ENCODE results near the gene CPT1C.
A peak's percentile ranks its signal among the peaks of the same experiment; 100 is the strongest.
"Not testable (repeated sequence)": the region's sequence is repeated elsewhere in the genome, so short reads cannot be mapped to it uniquely, and the experiment has no call there.

Gene CPT1C

DNA sequence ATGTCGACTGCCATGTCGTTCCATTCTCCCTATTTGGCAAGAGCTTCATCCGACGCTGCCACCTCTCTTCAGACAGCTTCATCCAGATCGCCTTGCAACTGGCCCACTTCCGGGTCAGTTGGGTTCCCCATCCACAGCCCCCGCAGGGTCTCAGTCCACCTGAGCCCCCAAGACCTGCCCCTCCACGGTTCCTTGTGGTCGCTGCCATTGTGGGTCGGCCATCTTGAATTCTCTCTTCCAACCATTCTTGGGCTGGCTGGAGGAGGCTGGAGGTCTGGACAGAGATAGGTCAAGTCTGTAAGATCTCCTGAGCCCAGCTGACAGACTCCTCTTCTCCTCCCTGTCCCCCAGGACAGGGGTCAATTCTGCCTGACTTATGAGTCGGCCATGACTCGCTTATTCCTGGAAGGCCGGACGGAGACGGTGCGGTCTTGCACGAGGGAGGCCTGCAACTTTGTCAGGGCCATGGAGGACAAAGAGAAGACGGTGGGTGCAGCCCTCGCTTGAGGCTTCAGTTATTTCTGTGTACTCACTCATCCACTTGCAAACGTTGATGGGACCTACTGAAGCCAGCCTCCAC, 19.5 kb downstream of the CPT1C start:
- Mint-ChIP-seq H3K9me3 (no peaks in the 10 kb centered on the region), H3K4me3 (no peak overlapping the region)

DNA sequence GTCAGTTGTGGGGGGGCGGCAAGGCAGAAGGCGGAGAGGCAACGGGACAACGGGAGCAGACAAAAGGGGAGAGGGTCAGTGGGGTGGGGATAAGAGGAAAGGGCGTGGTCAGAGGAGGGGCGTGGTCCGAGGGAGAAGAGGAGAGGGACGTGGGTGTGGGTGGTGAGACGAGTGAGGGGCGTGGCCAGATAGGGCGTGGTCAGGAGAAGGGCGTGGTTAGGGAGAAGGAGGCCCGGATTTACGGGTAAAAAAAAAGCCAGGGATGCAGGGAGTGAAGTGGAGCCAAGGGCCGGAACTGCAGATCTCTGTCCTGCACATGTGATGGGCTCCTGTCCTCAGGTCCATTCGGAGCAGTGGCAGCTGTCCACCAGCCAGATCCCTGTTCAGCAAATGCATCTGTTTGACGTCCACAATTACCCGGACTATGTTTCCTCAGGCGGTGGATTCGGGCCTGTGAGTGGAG, 21.5 kb downstream of the CPT1C start:
- Mint-ChIP-seq H3K27ac (no peak overlapping the region), H3K9me3 (no peaks in the 10 kb centered on the region), H3K4me1 (peaks cover under 1% of the 10 kb centered on the region), H3K4me3 (no peak overlapping the region), H3K27me3 (ENCODE audit: low read depth, poor library complexity) (no peaks in the 10 kb centered on the region), H3K36me3 (ENCODE audit: low read depth) (peaks cover 64% of the 10 kb centered on the region)
- TF ChIP-seq, protein P1, sequence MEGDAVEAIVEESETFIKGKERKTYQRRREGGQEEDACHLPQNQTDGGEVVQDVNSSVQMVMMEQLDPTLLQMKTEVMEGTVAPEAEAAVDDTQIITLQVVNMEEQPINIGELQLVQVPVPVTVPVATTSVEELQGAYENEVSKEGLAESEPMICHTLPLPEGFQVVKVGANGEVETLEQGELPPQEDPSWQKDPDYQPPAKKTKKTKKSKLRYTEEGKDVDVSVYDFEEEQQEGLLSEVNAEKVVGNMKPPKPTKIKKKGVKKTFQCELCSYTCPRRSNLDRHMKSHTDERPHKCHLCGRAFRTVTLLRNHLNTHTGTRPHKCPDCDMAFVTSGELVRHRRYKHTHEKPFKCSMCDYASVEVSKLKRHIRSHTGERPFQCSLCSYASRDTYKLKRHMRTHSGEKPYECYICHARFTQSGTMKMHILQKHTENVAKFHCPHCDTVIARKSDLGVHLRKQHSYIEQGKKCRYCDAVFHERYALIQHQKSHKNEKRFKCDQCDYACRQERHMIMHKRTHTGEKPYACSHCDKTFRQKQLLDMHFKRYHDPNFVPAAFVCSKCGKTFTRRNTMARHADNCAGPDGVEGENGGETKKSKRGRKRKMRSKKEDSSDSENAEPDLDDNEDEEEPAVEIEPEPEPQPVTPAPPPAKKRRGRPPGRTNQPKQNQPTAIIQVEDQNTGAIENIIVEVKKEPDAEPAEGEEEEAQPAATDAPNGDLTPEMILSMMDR (IDR thresholded peaks at IDR 0.05): no peak
- peak; percentile 48 for DNase-seq

More for the DNA sequence above, 19.5 kb downstream of the CPT1C start:
- DNase-seq: no peak
- Mint-ChIP-seq H3K4me1 (peaks cover 7% of the 10 kb centered on the region), H3K27ac (no peak overlapping the region), H3K36me3 (ENCODE audit: low read depth) (peaks cover 73% of the 10 kb centered on the region), H3K27me3 (ENCODE audit: low read depth, poor library complexity) (no peaks in the 10 kb centered on the region)
- TF ChIP-seq, protein P1 (IDR thresholded peaks at IDR 0.05): no peak

DNA sequence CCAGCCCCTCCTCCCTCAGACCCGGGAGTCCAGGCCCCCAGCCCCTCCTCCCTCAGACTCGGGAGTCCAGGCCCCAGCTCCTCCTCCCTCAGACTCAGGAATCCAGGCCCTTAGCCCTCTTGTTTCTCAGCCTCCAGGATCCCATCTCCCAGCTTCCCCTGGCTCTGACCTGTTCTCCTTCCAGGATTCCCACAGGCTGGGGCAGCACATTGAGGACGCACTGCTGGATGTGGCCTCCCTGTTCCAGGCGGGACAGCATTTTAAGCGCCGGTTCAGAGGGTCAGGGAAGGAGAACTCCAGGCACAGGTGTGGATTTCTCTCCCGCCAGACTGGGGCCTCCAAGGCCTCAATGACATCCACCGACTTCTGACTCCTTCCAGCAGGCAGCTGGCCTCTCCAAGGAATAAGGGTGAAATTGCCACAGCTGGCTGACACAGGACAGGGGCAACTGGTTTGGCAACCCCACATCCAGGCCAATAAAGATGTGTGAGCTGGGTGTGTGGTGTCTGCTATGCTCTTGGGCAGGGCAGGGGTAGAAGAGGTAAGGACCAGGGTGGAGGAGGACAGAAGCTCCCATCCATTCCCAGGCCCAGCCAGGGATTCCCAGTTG, 22.4 kb downstream of the CPT1C start:
- Mint-ChIP-seq H3K4me3 (no peak overlapping the region), H3K27ac (no peak overlapping the region), H3K27me3 (ENCODE audit: low read depth, poor library complexity) (no peaks in the 10 kb centered on the region), H3K9me3 (no peaks in the 10 kb centered on the region), H3K36me3 (ENCODE audit: low read depth) (peaks cover 62% of the 10 kb centered on the region), H3K4me1 (peaks cover 5% of the 10 kb centered on the region)
- DNase-seq: no peak
- TF ChIP-seq, protein P1 (IDR thresholded peaks at IDR 0.05): no peak

DNA sequence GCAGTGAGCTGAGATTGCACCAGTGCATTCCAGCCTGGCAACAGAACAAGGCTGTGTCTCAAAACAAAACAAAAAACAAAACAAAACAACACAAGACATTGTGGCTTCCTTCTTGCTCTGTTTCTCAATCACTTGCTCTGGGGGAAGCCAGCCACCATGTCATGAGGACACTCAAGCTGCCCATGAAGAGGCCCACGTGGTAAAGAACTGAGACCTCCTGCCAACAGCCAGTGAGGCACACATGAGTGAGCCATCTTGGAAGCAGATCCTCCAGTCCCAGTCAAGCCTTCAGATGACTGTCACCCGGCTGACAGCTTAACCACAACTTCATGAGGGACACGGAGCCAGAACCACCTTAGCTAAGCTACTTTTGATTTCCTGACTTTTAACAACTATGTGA, 25.2 kb downstream of the CPT1C start:
- peaks cover 38% of the 10 kb centered on the region for H3K36me3 Mint-ChIP-seq (ENCODE audit: low read depth)
- H3K27me3 Mint-ChIP-seq (ENCODE audit: low read depth, poor library complexity): no peaks in the 10 kb centered on the region
- no peaks in the 10 kb centered on the region for H3K9me3 Mint-ChIP-seq
- H3K27ac Mint-ChIP-seq: no peak overlapping the region
- TF ChIP-seq, protein P1 (IDR thresholded peaks at IDR 0.05): no peak
- peaks cover 5% of the 10 kb centered on the region for H3K4me1 Mint-ChIP-seq
- H3K4me3 Mint-ChIP-seq: no peak overlapping the region
- no peak for DNase-seq

DNA sequence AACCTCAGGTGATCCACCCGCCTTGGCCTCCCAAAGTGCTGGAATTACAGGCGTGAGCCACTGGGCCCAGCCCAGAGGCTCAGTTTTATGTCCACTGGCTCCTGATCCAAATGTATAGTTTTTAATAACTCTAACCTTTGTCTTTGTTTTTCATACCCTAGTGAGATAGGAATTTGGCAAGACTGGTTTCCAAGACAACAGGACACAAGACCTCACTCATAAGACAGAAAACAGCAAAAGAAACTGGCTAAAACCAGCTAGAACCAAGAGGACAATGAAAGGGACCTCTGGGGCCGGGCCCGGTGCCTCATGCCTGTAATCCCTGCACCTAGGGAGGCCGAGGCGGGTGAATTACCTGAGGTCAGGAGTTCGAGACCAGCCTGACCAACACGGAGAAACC, 27.6 kb downstream of the CPT1C start:
- no peak overlapping the region for H3K27ac Mint-ChIP-seq
- no peaks in the 10 kb centered on the region for H3K27me3 Mint-ChIP-seq (ENCODE audit: low read depth, poor library complexity)
- H3K4me3 Mint-ChIP-seq: no peak overlapping the region
- no peak for DNase-seq
- H3K9me3 Mint-ChIP-seq: peaks cover 4% of the 10 kb centered on the region
- peaks cover 19% of the 10 kb centered on the region for H3K36me3 Mint-ChIP-seq (ENCODE audit: low read depth)
- peaks cover 5% of the 10 kb centered on the region for H3K4me1 Mint-ChIP-seq
- TF ChIP-seq, protein P1 (IDR thresholded peaks at IDR 0.05): no peak

DNA sequence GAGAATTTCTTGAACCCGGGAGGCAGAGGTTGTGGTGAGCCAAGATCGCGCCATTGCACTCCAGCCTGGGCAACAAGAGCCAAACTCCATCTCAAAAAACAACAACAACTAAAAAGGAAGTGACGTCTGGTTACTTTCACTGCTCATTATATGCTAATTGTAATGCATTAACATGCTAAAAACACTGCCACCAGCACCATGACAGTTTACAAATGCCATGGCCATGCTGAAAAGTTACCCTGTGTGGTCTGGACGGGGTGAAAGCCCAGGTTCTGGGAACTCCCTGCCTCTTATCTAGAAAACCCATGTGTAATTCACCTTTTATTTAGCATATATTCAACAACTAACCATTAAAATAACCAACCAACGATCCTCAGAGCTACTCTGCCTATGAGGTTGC, 28.1 kb downstream of the CPT1C start:
- no peak for DNase-seq
- Mint-ChIP-seq H3K9me3 (peaks cover 5% of the 10 kb centered on the region), H3K4me3 (no peak overlapping the region), H3K27me3 (ENCODE audit: low read depth, poor library complexity) (peaks cover 3% of the 10 kb centered on the region), H3K36me3 (ENCODE audit: low read depth) (peaks cover 14% of the 10 kb centered on the region), H3K27ac (no peak overlapping the region), H3K4me1 (peaks cover 5% of the 10 kb centered on the region)
- TF ChIP-seq, protein P1 (IDR thresholded peaks at IDR 0.05): no peak

DNA sequence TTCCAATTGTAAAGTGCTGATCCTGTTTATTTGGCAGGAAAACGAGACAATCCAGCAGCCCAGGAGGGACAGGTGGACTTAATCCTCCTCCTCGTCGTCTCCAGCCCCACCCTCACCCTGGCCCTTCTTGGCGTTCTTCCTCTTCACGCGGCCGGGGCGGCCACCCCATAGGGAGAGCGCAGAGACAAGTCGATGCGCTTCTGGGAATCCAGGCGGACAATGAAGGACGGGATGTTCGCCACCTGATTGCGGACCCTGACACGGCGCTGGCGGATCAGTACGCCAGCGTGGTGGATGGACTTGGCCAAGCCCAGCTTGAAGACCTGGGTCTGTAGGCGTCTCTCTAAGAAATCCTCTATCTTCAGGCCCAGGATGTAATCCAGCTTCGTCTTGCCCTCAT, 28.5 kb downstream of the CPT1C start:
- not testable (repeated sequence) for DNase-seq; H3K4me3 Mint-ChIP-seq; H3K9me3 Mint-ChIP-seq; H3K4me1 Mint-ChIP-seq; H3K36me3 Mint-ChIP-seq (ENCODE audit: low read depth); H3K27ac Mint-ChIP-seq; H3K27me3 Mint-ChIP-seq (ENCODE audit: low read depth, poor library complexity)
